BLaER1 (cell line): ENCODE measurements around the gene RAI14.

Source experiments
- H3K27ac ChIP-seq: shearing (Covaris generic); formaldehyde crosslinking; 2 replicates; pipeline ENCODE4 v1.8.1; 2022
- H3K27me3 ChIP-seq: shearing (Covaris generic); formaldehyde crosslinking; 2 replicates; pipeline ENCODE4 v1.8.1; 2022
- H3K36me3 ChIP-seq: shearing (Covaris generic); formaldehyde crosslinking; 2 replicates; pipeline ENCODE4 v1.8.1; 2022
- H3K4me1 ChIP-seq: shearing (Covaris generic); formaldehyde crosslinking; 2 replicates; pipeline ENCODE4 v1.8.1; 2022
- H3K4me2 ChIP-seq: shearing (Covaris generic); formaldehyde crosslinking; 2 replicates; pipeline ENCODE4 v1.8.1; 2022
- H3K4me3 ChIP-seq: shearing (Covaris generic); formaldehyde crosslinking; 2 replicates; pipeline ENCODE4 v1.8.1; 2022
- H3K9ac ChIP-seq: shearing (Covaris generic); formaldehyde crosslinking; 2 replicates; pipeline ENCODE4 v1.8.1; 2022
- H3K9me3 ChIP-seq: shearing (Covaris generic); formaldehyde crosslinking; 2 replicates; pipeline ENCODE4 v1.8.1; 2022
- H4K20me1 ChIP-seq: shearing (Covaris generic); formaldehyde crosslinking; 2 replicates; pipeline ENCODE4 v1.8.1; 2022
- Cebpa-rat ChIP-seq: shearing (Covaris generic); IDR thresholded peaks from 2 replicates; pipeline ENCODE4 v1.8.1; 2022

The RAI14 gene

GRCh38 chr5:34854459-34855174, 198.5 kb downstream of the RAI14 start:
- Histone ChIP-seq H3K4me3 (no peak overlapping the region), H4K20me1 (no peaks in the 10 kb centered on the region), H3K4me1 (peaks cover 32% of the 10 kb centered on the region), H3K27ac (no peak overlapping the region), H3K36me3 (no peaks in the 10 kb centered on the region), H3K9ac (no peak overlapping the region), H3K9me3 (0 out of 2 replicates have a peak, but pooled peaks cover 7% of the 10 kb centered on the region), H3K4me2 (peak overlapping the region; percentile 53), H3K27me3 (no peaks in the 10 kb centered on the region)
- no peak for TF ChIP-seq Cebpa-rat

GRCh38 chr5:34857161-34857560, 201.0 kb downstream of the RAI14 start:
- no peak overlapping the region for H3K27ac ChIP-seq
- no peak overlapping the region for H3K4me2 ChIP-seq
- peaks cover 32% of the 10 kb centered on the region for H3K4me1 ChIP-seq
- no peaks in the 10 kb centered on the region for H3K27me3 ChIP-seq
- TF ChIP-seq Cebpa-rat: no peak
- H3K9ac ChIP-seq: no peak overlapping the region
- H4K20me1 ChIP-seq: no peaks in the 10 kb centered on the region
- H3K4me3 ChIP-seq: no peak overlapping the region
- H3K36me3 ChIP-seq: no peaks in the 10 kb centered on the region
- 0 out of 2 replicates have a peak, but pooled peaks cover 7% of the 10 kb centered on the region for H3K9me3 ChIP-seq

- Histone ChIP-seq H3K4me1 (peaks cover 36% of the 10 kb centered on the region), H4K20me1 (no peaks in the 10 kb centered on the region), H3K27me3 (no peaks in the 10 kb centered on the region), H3K36me3 (no peaks in the 10 kb centered on the region), H3K27ac (no peak overlapping the region), H3K4me2 (no peak overlapping the region), H3K9me3 (0 out of 2 replicates have a peak, but pooled peaks cover 3% of the 10 kb centered on the region), H3K4me3 (no peak overlapping the region), H3K9ac (no peak overlapping the region)
- no peak for TF ChIP-seq Cebpa-rat
These were observed 201.8 kb downstream of the RAI14 start for GRCh38 chr5:34857894-34858293.

- H3K27me3 ChIP-seq: no peaks in the 10 kb centered on the region
- no peaks in the 10 kb centered on the region for H3K9me3 ChIP-seq
- H3K4me1 ChIP-seq: peaks cover 36% of the 10 kb centered on the region
- no peaks in the 10 kb centered on the region for H3K36me3 ChIP-seq
- no peaks in the 10 kb centered on the region for H4K20me1 ChIP-seq
- H3K9ac ChIP-seq: no peak overlapping the region
- TF ChIP-seq Cebpa-rat: no peak
- H3K27ac ChIP-seq: no peak overlapping the region
- no peak overlapping the region for H3K4me2 ChIP-seq
- H3K4me3 ChIP-seq: no peak overlapping the region
These were observed 202.7 kb downstream of the RAI14 start for GRCh38 chr5:34858790-34859189.

GRCh38 chr5:34859253-34859652, 203.1 kb downstream of the RAI14 start:
- no peak overlapping the region for H3K9ac ChIP-seq
- H3K4me2 ChIP-seq: no peak overlapping the region
- H3K36me3 ChIP-seq: no peaks in the 10 kb centered on the region
- peaks cover 36% of the 10 kb centered on the region for H3K4me1 ChIP-seq
- no peaks in the 10 kb centered on the region for H3K9me3 ChIP-seq
- H3K27me3 ChIP-seq: no peaks in the 10 kb centered on the region
- H3K4me3 ChIP-seq: no peak overlapping the region
- no peak overlapping the region for H3K27ac ChIP-seq
- H4K20me1 ChIP-seq: no peaks in the 10 kb centered on the region
- no peak for TF ChIP-seq Cebpa-rat

- Histone ChIP-seq H4K20me1 (no peaks in the 10 kb centered on the region), H3K4me2 (peak overlapping the region; percentile 59), H3K36me3 (no peaks in the 10 kb centered on the region), H3K9ac (no peak overlapping the region), H3K9me3 (no peaks in the 10 kb centered on the region), H3K27ac (no peak overlapping the region), H3K4me3 (no peak overlapping the region), H3K4me1 (peaks cover 25% of the 10 kb centered on the region), H3K27me3 (no peaks in the 10 kb centered on the region)
- no peak for TF ChIP-seq Cebpa-rat
These were observed 207.8 kb downstream of the RAI14 start for GRCh38 chr5:34863946-34864345.

GRCh38 chr5:34865091-34865490, 209.0 kb downstream of the RAI14 start:
- Histone ChIP-seq H3K27ac (no peak overlapping the region), H3K4me3 (no peak overlapping the region), H3K9me3 (no peaks in the 10 kb centered on the region)

GRCh38 chr5:34866989-34867471, 210.9 kb downstream of the RAI14 start:
- no peak overlapping the region for H3K4me2 ChIP-seq
- H3K4me1 ChIP-seq: peaks cover 20% of the 10 kb centered on the region
- no peak overlapping the region for H3K4me3 ChIP-seq
- no peaks in the 10 kb centered on the region for H4K20me1 ChIP-seq
- H3K36me3 ChIP-seq: no peaks in the 10 kb centered on the region
- H3K27ac ChIP-seq: no peak overlapping the region
- H3K9me3 ChIP-seq: no peaks in the 10 kb centered on the region
- no peak for TF ChIP-seq Cebpa-rat
- no peaks in the 10 kb centered on the region for H3K27me3 ChIP-seq
- H3K9ac ChIP-seq: no peak overlapping the region

More at GRCh38 chr5:34865091-34865490, 209.0 kb downstream of the RAI14 start:
- no peak overlapping the region for H3K9ac ChIP-seq
- H3K4me1 ChIP-seq: peaks cover 20% of the 10 kb centered on the region
- no peaks in the 10 kb centered on the region for H4K20me1 ChIP-seq
- no peak overlapping the region for H3K4me2 ChIP-seq
- H3K27me3 ChIP-seq: no peaks in the 10 kb centered on the region
- TF ChIP-seq Cebpa-rat: no peak
- H3K36me3 ChIP-seq: no peaks in the 10 kb centered on the region

- no peaks in the 10 kb centered on the region for H4K20me1 ChIP-seq
- H3K9me3 ChIP-seq: no peaks in the 10 kb centered on the region
These were observed 211.5 kb downstream of the RAI14 start for GRCh38 chr5:34867660-34868059.

GRCh38 chr5:34868791-34869190, 212.7 kb downstream of the RAI14 start:
- H3K9me3 ChIP-seq: no peaks in the 10 kb centered on the region
- no peak overlapping the region for H3K27ac ChIP-seq
- no peak overlapping the region for H3K9ac ChIP-seq
- no peaks in the 10 kb centered on the region for H3K36me3 ChIP-seq
- H4K20me1 ChIP-seq: no peaks in the 10 kb centered on the region
- no peaks in the 10 kb centered on the region for H3K27me3 ChIP-seq
- TF ChIP-seq Cebpa-rat: no peak
- no peak overlapping the region for H3K4me2 ChIP-seq
- H3K4me3 ChIP-seq: no peak overlapping the region
- peaks cover 7% of the 10 kb centered on the region for H3K4me1 ChIP-seq

More at GRCh38 chr5:34867660-34868059, 211.5 kb downstream of the RAI14 start:
- Histone ChIP-seq H3K4me3 (no peak overlapping the region), H3K9ac (no peak overlapping the region), H3K36me3 (no peaks in the 10 kb centered on the region), H3K27me3 (no peaks in the 10 kb centered on the region), H3K4me2 (no peak overlapping the region), H3K4me1 (peaks cover 18% of the 10 kb centered on the region), H3K27ac (no peak overlapping the region)
- no peak for TF ChIP-seq Cebpa-rat
